ENCODE results near the gene CHD1L.
"Not testable (repeated sequence)": the region's sequence is repeated elsewhere in the genome, so short reads cannot be mapped to it uniquely, and the experiment has no call there.

CHD1L gene

GRCh38 chr1:147231032-147231431 lies 11.5 kb upstream of the CHD1L start:
- H3K27me3 ChIP-seq (ENCODE audit: control insufficient read depth in 2 of 2, insufficient read depth in 2 of 2, low read length in 2 of 2); H3K9me3 ChIP-seq (ENCODE audit: control insufficient read depth in 2 of 2, low read length in 2 of 2); H3K4me3 ChIP-seq (ENCODE audit: low read length in 2 of 2); H3K9ac ChIP-seq (ENCODE audit: low read depth in 1 of 2, low read length in 2 of 2); H3K27ac ChIP-seq (ENCODE audit: low read depth in 2 of 2, low read length in 2 of 2); H3K36me3 ChIP-seq (ENCODE audit: control insufficient read depth in 2 of 2, insufficient read depth in 2 of 2, low read length in 2 of 2): not testable (repeated sequence)
- peaks cover 3 to 13% of the 10 kb centered on the region in 2 donors for H3K4me1 ChIP-seq (ENCODE audit: control insufficient read depth in 2 of 2, insufficient read depth in 2 of 2, low read length in 2 of 2)

- not testable (repeated sequence) for H3K36me3 ChIP-seq (ENCODE audit: control insufficient read depth in 2 of 2, insufficient read depth in 2 of 2, low read length in 2 of 2); H3K27ac ChIP-seq (ENCODE audit: low read depth in 2 of 2, low read length in 2 of 2); H3K27me3 ChIP-seq (ENCODE audit: control insufficient read depth in 2 of 2, insufficient read depth in 2 of 2, low read length in 2 of 2); H3K4me3 ChIP-seq (ENCODE audit: low read length in 2 of 2); H3K9me3 ChIP-seq (ENCODE audit: control insufficient read depth in 2 of 2, low read length in 2 of 2)
- Histone ChIP-seq H3K9ac (ENCODE audit: low read depth in 1 of 2, low read length in 2 of 2) (peak overlapping the region in 1 of 2 donors; percentile 20), H3K4me1 (ENCODE audit: control insufficient read depth in 2 of 2, insufficient read depth in 2 of 2, low read length in 2 of 2) (peaks cover 24 to 39% of the 10 kb centered on the region in 2 donors)
Measured at GRCh38 chr1:147233903-147234302, 8.6 kb upstream of the CHD1L start.

GRCh38 chr1:147235822-147236221 lies 6.7 kb upstream of the CHD1L start:
- no peak overlapping the region for H3K4me3 ChIP-seq (ENCODE audit: low read length in 2 of 2)
- no peaks in the 10 kb centered on the region for H3K9me3 ChIP-seq (ENCODE audit: control insufficient read depth in 2 of 2, low read length in 2 of 2)
- peak overlapping the region; percentile 85 to 88 for H3K27ac ChIP-seq (ENCODE audit: low read depth in 2 of 2, low read length in 2 of 2)
- no peaks in the 10 kb centered on the region for H3K36me3 ChIP-seq (ENCODE audit: control insufficient read depth in 2 of 2, insufficient read depth in 2 of 2, low read length in 2 of 2)
- no peaks in the 10 kb centered on the region for H3K27me3 ChIP-seq (ENCODE audit: control insufficient read depth in 2 of 2, insufficient read depth in 2 of 2, low read length in 2 of 2)
- H3K4me1 ChIP-seq (ENCODE audit: control insufficient read depth in 2 of 2, insufficient read depth in 2 of 2, low read length in 2 of 2) = peaks cover 24 to 50% of the 10 kb centered on the region in 2 donors
- H3K9ac ChIP-seq (ENCODE audit: low read depth in 1 of 2, low read length in 2 of 2) = no peak overlapping the region

- H3K27me3 ChIP-seq (ENCODE audit: control insufficient read depth in 2 of 2, insufficient read depth in 2 of 2, low read length in 2 of 2) = no peaks in the 10 kb centered on the region
- no peak overlapping the region for H3K4me3 ChIP-seq (ENCODE audit: low read length in 2 of 2)
- peaks cover 24 to 51% of the 10 kb centered on the region in 2 donors for H3K4me1 ChIP-seq (ENCODE audit: control insufficient read depth in 2 of 2, insufficient read depth in 2 of 2, low read length in 2 of 2)
- peak overlapping the region in 1 of 2 donors; percentile 13 for H3K9ac ChIP-seq (ENCODE audit: low read depth in 1 of 2, low read length in 2 of 2)
- no peaks in the 10 kb centered on the region for H3K36me3 ChIP-seq (ENCODE audit: control insufficient read depth in 2 of 2, insufficient read depth in 2 of 2, low read length in 2 of 2)
- H3K27ac ChIP-seq (ENCODE audit: low read depth in 2 of 2, low read length in 2 of 2) = peak overlapping the region; percentile 85 to 88
- H3K9me3 ChIP-seq (ENCODE audit: control insufficient read depth in 2 of 2, low read length in 2 of 2) = no peaks in the 10 kb centered on the region
Measured at GRCh38 chr1:147236448-147236847, 6.0 kb upstream of the CHD1L start.

- Histone ChIP-seq H3K27me3 (ENCODE audit: control insufficient read depth in 2 of 2, insufficient read depth in 2 of 2, low read length in 2 of 2) (no peaks in the 10 kb centered on the region), H3K36me3 (ENCODE audit: control insufficient read depth in 2 of 2, insufficient read depth in 2 of 2, low read length in 2 of 2) (no peaks in the 10 kb centered on the region), H3K9me3 (ENCODE audit: control insufficient read depth in 2 of 2, low read length in 2 of 2) (no peaks in the 10 kb centered on the region), H3K4me1 (ENCODE audit: control insufficient read depth in 2 of 2, insufficient read depth in 2 of 2, low read length in 2 of 2) (peaks cover 27 to 55% of the 10 kb centered on the region in 2 donors), H3K4me3 (ENCODE audit: low read length in 2 of 2) (peak overlapping the region in 1 of 2 donors; percentile 28), H3K27ac (ENCODE audit: low read depth in 2 of 2, low read length in 2 of 2) (peak overlapping the region; percentile 85 to 88), H3K9ac (ENCODE audit: low read depth in 1 of 2, low read length in 2 of 2) (peak overlapping the region; percentile 19 to 24)
Measured at GRCh38 chr1:147236959-147237791, 5.3 kb upstream of the CHD1L start.

GRCh38 chr1:147238053-147238902 lies 4.2 kb upstream of the CHD1L start:
- peak overlapping the region; percentile 85 to 88 for H3K27ac ChIP-seq (ENCODE audit: low read depth in 2 of 2, low read length in 2 of 2)
- peak overlapping the region in 1 of 2 donors; percentile 19 for H3K9ac ChIP-seq (ENCODE audit: low read depth in 1 of 2, low read length in 2 of 2)
- no peaks in the 10 kb centered on the region for H3K9me3 ChIP-seq (ENCODE audit: control insufficient read depth in 2 of 2, low read length in 2 of 2)
- no peaks in the 10 kb centered on the region for H3K27me3 ChIP-seq (ENCODE audit: control insufficient read depth in 2 of 2, insufficient read depth in 2 of 2, low read length in 2 of 2)
- H3K4me3 ChIP-seq (ENCODE audit: low read length in 2 of 2) = peak overlapping the region; percentile 28 to 57
- no peaks in the 10 kb centered on the region for H3K36me3 ChIP-seq (ENCODE audit: control insufficient read depth in 2 of 2, insufficient read depth in 2 of 2, low read length in 2 of 2)
- peaks cover 28 to 57% of the 10 kb centered on the region in 2 donors for H3K4me1 ChIP-seq (ENCODE audit: control insufficient read depth in 2 of 2, insufficient read depth in 2 of 2, low read length in 2 of 2)

- Histone ChIP-seq H3K36me3 (ENCODE audit: control insufficient read depth in 2 of 2, insufficient read depth in 2 of 2, low read length in 2 of 2) (no peaks in the 10 kb centered on the region), H3K9ac (ENCODE audit: low read depth in 1 of 2, low read length in 2 of 2) (no peak overlapping the region), H3K27me3 (ENCODE audit: control insufficient read depth in 2 of 2, insufficient read depth in 2 of 2, low read length in 2 of 2) (no peaks in the 10 kb centered on the region), H3K4me3 (ENCODE audit: low read length in 2 of 2) (no peak overlapping the region), H3K9me3 (ENCODE audit: control insufficient read depth in 2 of 2, low read length in 2 of 2) (no peaks in the 10 kb centered on the region), H3K27ac (ENCODE audit: low read depth in 2 of 2, low read length in 2 of 2) (peak overlapping the region; percentile 57 to 88), H3K4me1 (ENCODE audit: control insufficient read depth in 2 of 2, insufficient read depth in 2 of 2, low read length in 2 of 2) (peaks cover 32 to 61% of the 10 kb centered on the region in 2 donors)
Measured at GRCh38 chr1:147238925-147239820, 3.3 kb upstream of the CHD1L start.

GRCh38 chr1:147240131-147240721 lies 2.3 kb upstream of the CHD1L start:
- H3K27ac ChIP-seq (ENCODE audit: low read depth in 2 of 2, low read length in 2 of 2); H3K9me3 ChIP-seq (ENCODE audit: control insufficient read depth in 2 of 2, low read length in 2 of 2); H3K9ac ChIP-seq (ENCODE audit: low read depth in 1 of 2, low read length in 2 of 2); H3K4me3 ChIP-seq (ENCODE audit: low read length in 2 of 2); H3K36me3 ChIP-seq (ENCODE audit: control insufficient read depth in 2 of 2, insufficient read depth in 2 of 2, low read length in 2 of 2); H3K27me3 ChIP-seq (ENCODE audit: control insufficient read depth in 2 of 2, insufficient read depth in 2 of 2, low read length in 2 of 2): not testable (repeated sequence)
- peaks cover 33 to 55% of the 10 kb centered on the region in 2 donors for H3K4me1 ChIP-seq (ENCODE audit: control insufficient read depth in 2 of 2, insufficient read depth in 2 of 2, low read length in 2 of 2)

GRCh38 chr1:147241934-147242448 lies 493 bp upstream of the CHD1L start:
- Histone ChIP-seq H3K9ac (ENCODE audit: low read depth in 1 of 2, low read length in 2 of 2) (peak overlapping the region; percentile 60 to 84), H3K27me3 (ENCODE audit: control insufficient read depth in 2 of 2, insufficient read depth in 2 of 2, low read length in 2 of 2) (no peaks in the 10 kb centered on the region), H3K27ac (ENCODE audit: low read depth in 2 of 2, low read length in 2 of 2) (peak overlapping the region; percentile 64 to 85), H3K4me1 (ENCODE audit: control insufficient read depth in 2 of 2, insufficient read depth in 2 of 2, low read length in 2 of 2) (peaks cover 25 to 41% of the 10 kb centered on the region in 2 donors), H3K36me3 (ENCODE audit: control insufficient read depth in 2 of 2, insufficient read depth in 2 of 2, low read length in 2 of 2) (no peaks in the 10 kb centered on the region), H3K4me3 (ENCODE audit: low read length in 2 of 2) (peak overlapping the region; percentile 78 to 94), H3K9me3 (ENCODE audit: control insufficient read depth in 2 of 2, low read length in 2 of 2) (no peaks in the 10 kb centered on the region)
